Gastroesophageal sphincter (tissue), 4 donors: ENCODE results near the gene NT5DC1. TPM values are rescaled to one million over a fixed set of nuclear protein-coding genes. Genes with fewer than 3 reads are reported as not detected.

Experiments used
- ATAC-seq: fragments of 150-250 bp; one replicate; pipeline ENCODE4 v1.9.1; 2016; ENCODE audit warnings: mild to moderate bottlenecking, moderate library complexity
- H3K27ac ChIP-seq, 4 donors: fragments of 200-600 bp; sonication (generic) in 3 of 4; 1 replicate in 3 of 4; 2 replicates in 1 of 4; pipeline ENCODE4 v1.5.1; 2016 to 2019
- H3K27me3 ChIP-seq: fragments of 200-600 bp; sonication (generic); one replicate; pipeline ENCODE4 v1.5.1; 2019
- H3K36me3 ChIP-seq, 2 donors: fragments of 200-600 bp; sonication (generic); one replicate each; pipeline ENCODE4 v1.5.1; 2019; ENCODE audit warnings: control low read depth in 1 of 2
- H3K4me1 ChIP-seq, 3 donors: fragments of 200-600 bp; sonication (generic); 1 replicate in 2 of 3; 2 replicates in 1 of 3; pipeline ENCODE4 v1.5.1; 2016 to 2019; ENCODE audit warnings: control low read depth in 2 of 3
- H3K4me3 ChIP-seq, 2 donors: fragments of 200-600 bp; sonication (generic); one replicate each; pipeline ENCODE4 v1.5.1; 2019; ENCODE audit warnings: mild to moderate bottlenecking in 1 of 2, moderate library complexity in 1 of 2
- H3K9me3 ChIP-seq, 3 donors: fragments of 200-600 bp; sonication (generic); one replicate each; pipeline ENCODE4 v1.5.1; 2017 to 2019; ENCODE audit warnings: control low read depth in 2 of 3
- EP300 ChIP-seq: sonication (generic); formaldehyde crosslinking; IDR thresholded peaks from one replicate; pipeline ENCODE4 v1.6.1; 2017; ENCODE audit warnings: antibody characterized with exemption, mild to moderate bottlenecking
- POLR2A ChIP-seq, 2 donors: fragments of 450-650 bp; IDR thresholded peaks; one replicate each; pipeline ENCODE4 v1.6.1; 2017; ENCODE audit warnings: antibody characterized with exemption in 2 of 2, mild to moderate bottlenecking in 2 of 2, moderate library complexity in 1 of 2
- POLR2AphosphoS5 ChIP-seq: sonication (generic); formaldehyde crosslinking; IDR thresholded peaks from one replicate; pipeline ENCODE4 v1.6.1; 2017; ENCODE audit warnings: antibody characterized with exemption
- whole genome bisulfite sequencing, 2 donors: methylation state at CpG; one replicate each; pipeline ENCODE4 v1.1.5; 2018; ENCODE audit warnings: low coverage in 1 of 2; 5-methylcytosine and 5-hydroxymethylcytosine counted together
- total RNA-seq, 4 donors: library from RNA; depleted of rRNA; stranded (reverse); fragments of >200 nt; gene quantifications; one replicate each; pipeline ENCODE4 v1.1.0, GENCODE V29; 2016
- TF ChIP-seq, protein P1 (sequence below), 4 experiments: fragments of 200-600 bp in 2 of 4; fragments of 450-650 bp in 2 of 4; sonication (generic) in 1 of 4; IDR thresholded peaks; one replicate each; pipeline ENCODE4 v1.5.1; 2017 to 2019; ENCODE audit warnings: antibody characterized with exemption in 4 of 4, mild to moderate bottlenecking in 2 of 4, moderate library complexity in 2 of 4

Gene NT5DC1
- total RNA-seq, 4 donors from 2014 or later, result 7.1 to 17.4 (median 12.6) TPM

DNA sequence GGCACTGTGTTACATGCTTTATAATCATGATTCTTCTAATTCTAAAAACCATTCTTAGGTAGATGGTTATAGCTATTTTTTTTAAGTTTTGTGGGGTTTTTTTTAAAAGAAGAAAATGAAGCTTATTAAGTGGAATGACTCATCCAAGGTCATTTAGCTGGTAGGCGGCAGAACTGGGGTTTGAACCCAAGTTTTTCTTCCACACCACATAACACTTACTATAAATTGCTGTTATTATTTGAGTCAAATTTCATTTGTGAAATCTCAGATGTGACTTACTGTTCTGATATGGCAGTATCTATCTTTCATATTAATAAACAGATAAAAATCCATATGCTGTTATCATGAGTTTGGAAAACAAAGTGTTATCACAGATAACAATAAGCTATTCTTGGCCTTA is 35.7 kb downstream of the NT5DC1 start:
- no peak for ATAC-seq
- Histone ChIP-seq H3K9me3 (no peaks in the 10 kb centered on the region), H3K4me3 (no peak overlapping the region), H3K36me3 (peaks cover 0 to 10% of the 10 kb centered on the region in 2 donors), H3K27me3 (no peaks in the 10 kb centered on the region), H3K4me1 (no peaks in the 10 kb centered on the region), H3K27ac (no peak overlapping the region)
- no peak for TF ChIP-seq POLR2A (IDR thresholded peaks at IDR 0.05)
- TF ChIP-seq EP300, result no peak
- TF ChIP-seq, protein P1, sequence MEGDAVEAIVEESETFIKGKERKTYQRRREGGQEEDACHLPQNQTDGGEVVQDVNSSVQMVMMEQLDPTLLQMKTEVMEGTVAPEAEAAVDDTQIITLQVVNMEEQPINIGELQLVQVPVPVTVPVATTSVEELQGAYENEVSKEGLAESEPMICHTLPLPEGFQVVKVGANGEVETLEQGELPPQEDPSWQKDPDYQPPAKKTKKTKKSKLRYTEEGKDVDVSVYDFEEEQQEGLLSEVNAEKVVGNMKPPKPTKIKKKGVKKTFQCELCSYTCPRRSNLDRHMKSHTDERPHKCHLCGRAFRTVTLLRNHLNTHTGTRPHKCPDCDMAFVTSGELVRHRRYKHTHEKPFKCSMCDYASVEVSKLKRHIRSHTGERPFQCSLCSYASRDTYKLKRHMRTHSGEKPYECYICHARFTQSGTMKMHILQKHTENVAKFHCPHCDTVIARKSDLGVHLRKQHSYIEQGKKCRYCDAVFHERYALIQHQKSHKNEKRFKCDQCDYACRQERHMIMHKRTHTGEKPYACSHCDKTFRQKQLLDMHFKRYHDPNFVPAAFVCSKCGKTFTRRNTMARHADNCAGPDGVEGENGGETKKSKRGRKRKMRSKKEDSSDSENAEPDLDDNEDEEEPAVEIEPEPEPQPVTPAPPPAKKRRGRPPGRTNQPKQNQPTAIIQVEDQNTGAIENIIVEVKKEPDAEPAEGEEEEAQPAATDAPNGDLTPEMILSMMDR (IDR thresholded peaks at IDR 0.05), result no peak
- no peak for TF ChIP-seq POLR2AphosphoS5
- 83 to 100% methylated on average over 1 of the region's 1 CpG for WGBS, 2 donors

DNA sequence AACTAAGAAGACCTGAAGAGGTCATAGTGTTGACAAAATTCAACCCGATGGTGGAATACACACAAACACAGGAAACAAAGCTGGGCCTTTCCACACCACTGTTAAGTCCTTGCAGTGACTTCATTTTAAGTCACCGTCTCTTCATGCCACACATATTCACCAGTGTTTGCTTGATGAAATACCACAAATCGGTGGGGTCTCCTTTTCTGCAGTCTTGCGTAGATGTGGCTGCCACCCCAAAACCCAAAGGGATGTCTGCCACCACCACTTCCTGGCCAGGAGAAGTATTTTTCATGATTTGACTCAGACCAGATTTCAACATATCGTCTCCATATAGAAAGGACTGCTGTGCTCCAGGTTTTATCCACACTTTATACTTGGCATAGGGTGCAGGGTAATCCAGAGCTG is 36.3 kb downstream of the NT5DC1 start:
- no peak for ATAC-seq
- no peak for TF ChIP-seq POLR2AphosphoS5
- no peak for TF ChIP-seq POLR2A (IDR thresholded peaks at IDR 0.05)
- TF ChIP-seq, protein P1 (IDR thresholded peaks at IDR 0.05), result no peak
- TF ChIP-seq EP300, result no peak
- Histone ChIP-seq H3K4me3 (no peak overlapping the region), H3K36me3 (peaks cover 0 to 10% of the 10 kb centered on the region in 2 donors), H3K27me3 (no peaks in the 10 kb centered on the region), H3K4me1 (no peaks in the 10 kb centered on the region), H3K27ac (no peak overlapping the region), H3K9me3 (no peaks in the 10 kb centered on the region)
- 84 to 85% methylated on average over 4 to 5 of the region's 5 CpGs for WGBS, 2 donors

DNA sequence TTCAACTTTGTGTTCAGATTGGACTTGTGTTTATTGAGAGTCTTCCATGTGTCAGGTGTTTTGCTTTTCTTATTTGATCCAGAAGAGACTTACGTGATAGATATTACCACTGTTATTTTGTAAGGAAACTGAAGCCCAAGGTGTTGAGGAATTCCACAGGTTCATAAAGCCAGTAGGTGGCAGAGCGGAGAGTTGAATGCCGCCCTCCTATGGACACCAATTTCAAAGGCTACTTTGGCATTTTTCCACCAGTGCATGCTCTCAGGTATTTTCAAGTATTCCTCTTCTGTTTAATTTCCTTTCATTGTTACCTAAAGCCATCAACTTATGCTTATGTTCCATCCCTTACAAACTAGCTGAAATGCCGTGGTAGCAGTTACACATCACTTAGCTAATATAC is 39.3 kb downstream of the NT5DC1 start:
- WGBS, 2 donors, result 91 to 100% methylated on average over 2 to 4 of the region's 4 CpGs
- Histone ChIP-seq H3K9me3 (no peaks in the 10 kb centered on the region), H3K4me3 (no peak overlapping the region)

DNA sequence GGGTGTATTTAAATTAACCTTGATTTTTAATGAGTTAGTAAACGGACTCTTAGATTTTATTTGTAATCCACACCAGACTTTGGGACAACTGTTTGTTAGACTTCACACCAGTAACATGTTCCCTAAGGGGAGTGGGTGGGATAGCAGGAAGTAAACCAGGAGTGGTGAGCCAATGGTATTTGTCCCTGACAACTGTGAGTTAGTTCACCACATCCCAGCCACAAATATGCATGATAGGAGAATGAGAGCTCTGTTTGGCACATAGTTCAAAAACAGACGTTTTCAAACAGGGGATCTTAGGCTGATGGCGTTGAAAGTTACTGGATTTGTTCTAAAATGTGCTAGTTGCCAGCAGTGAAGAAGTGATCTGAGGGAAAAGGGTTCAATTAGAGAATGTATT is 44.0 kb downstream of the NT5DC1 start:
- 71% methylated on average over 2 to 3 of the region's 3 CpGs for WGBS, 2 donors
- no peak for ATAC-seq
- peaks cover 0 to 3% of the 10 kb centered on the region in 2 donors for H3K36me3 ChIP-seq

More for the DNA sequence above, 39.3 kb downstream of the NT5DC1 start:
- Histone ChIP-seq H3K27ac (no peak overlapping the region), H3K4me1 (no peaks in the 10 kb centered on the region), H3K36me3 (peaks cover 0 to 10% of the 10 kb centered on the region in 2 donors), H3K27me3 (no peaks in the 10 kb centered on the region)
- no peak for ATAC-seq
- TF ChIP-seq POLR2A (IDR thresholded peaks at IDR 0.05), result no peak
- TF ChIP-seq EP300, result no peak
- no peak for TF ChIP-seq POLR2AphosphoS5
- TF ChIP-seq, protein P1 (IDR thresholded peaks at IDR 0.05), result no peak

More for the DNA sequence above, 44.0 kb downstream of the NT5DC1 start:
- Histone ChIP-seq H3K27me3 (no peaks in the 10 kb centered on the region), H3K9me3 (no peaks in the 10 kb centered on the region), H3K27ac (no peak overlapping the region), H3K4me3 (no peak overlapping the region), H3K4me1 (no peaks in the 10 kb centered on the region)
- no peak for TF ChIP-seq POLR2A (IDR thresholded peaks at IDR 0.05)
- TF ChIP-seq POLR2AphosphoS5, result no peak
- TF ChIP-seq, protein P1 (IDR thresholded peaks at IDR 0.05), result no peak
- no peak for TF ChIP-seq EP300
